ENCODE results near the gene KDM3A. TPM values are rescaled to one million over a fixed set of nuclear protein-coding genes. Genes with fewer than 3 reads are reported as not detected.

KDM3A gene
- total and polyA plus RNA-seq, 2 of the 8 experiments (the other 6 are each of a cell fraction or from before 2014, with no cell fraction given) = 15.8 to 29.2 TPM

GRCh38 chr2:86523491-86523890 lies 82.3 kb downstream of the KDM3A start:
- FAIRE-seq = no peak
- no peak overlapping the region for H2BK120ac ChIP-seq (replicated peaks; ENCODE audit: low read depth, low read length)
- no peak overlapping the region for H4K91ac ChIP-seq (replicated peaks; ENCODE audit: insufficient read length, low read length)
- no peaks in the 10 kb centered on the region for H3K23me2 ChIP-seq (ENCODE audit: low read depth, low read length)
- no peak overlapping the region for H3K56ac ChIP-seq (replicated peaks; ENCODE audit: insufficient read length, low read depth, low read length)
- H2BK12ac ChIP-seq (ENCODE audit: low read depth, low read length) = no peak overlapping the region
- no peak for DNase-seq (ENCODE audit: low read depth in 1 of 2, low spot score in 2 of 2)
- no peak overlapping the region for H3K14ac ChIP-seq (ENCODE audit: insufficient read length)
- H2BK15ac ChIP-seq (ENCODE audit: low read length) = no peak overlapping the region
- ChIA-PET CTCF (ENCODE audit: partially characterized antibody) (no interaction called here), POLR2A (ENCODE audit: partially characterized antibody) (no interaction called here)
- no peak overlapping the region for H2AK5ac ChIP-seq (ENCODE audit: low read depth, low read length)
- H3K4me3 ChIP-seq (ENCODE audit: extremely low read depth in 1 of 4, insufficient read depth in 2 of 4, low read depth in 3 of 4, low read length in 4 of 4) = no peak overlapping the region
- H3K4me1 ChIP-seq (replicated peaks in 1 of 4; ENCODE audit: control insufficient read depth in 3 of 4, insufficient read depth in 4 of 4, low read length in 3 of 4) = no peaks in the 10 kb centered on the region
- no peak overlapping the region for H3K4me2 ChIP-seq (ENCODE audit: insufficient read depth in 1 of 2, low read depth in 2 of 2, low read length in 2 of 2)
- no peaks in the 10 kb centered on the region for H4K20me1 ChIP-seq (replicated peaks in 1 of 2; ENCODE audit: control insufficient read depth in 1 of 2, insufficient read depth in 2 of 2, low read length in 2 of 2)
- H2BK20ac ChIP-seq (ENCODE audit: low read length) = no peak overlapping the region
- no peaks in the 10 kb centered on the region; a peak in 2 of 8 replicates for H3K36me3 ChIP-seq (ENCODE audit: control insufficient read depth in 2 of 4, insufficient read depth in 4 of 4, low read length in 3 of 4)
- no peak overlapping the region for H2BK5ac ChIP-seq (ENCODE audit: low read depth, low read length)
- no peak overlapping the region for H2AFZ ChIP-seq (ENCODE audit: low read length)
- H3K9ac ChIP-seq (replicated peaks in 1 of 4; ENCODE audit: extremely low read depth in 1 of 4, low read depth in 3 of 4, low read length in 3 of 4) = no peak overlapping the region
- H3K23ac ChIP-seq (ENCODE audit: insufficient read length) = no peak overlapping the region
- 0 out of 4 replicates have a peak, but pooled peaks cover 0 to 9% of the 10 kb centered on the region in 2 experiments for H3K9me3 ChIP-seq (ENCODE audit: insufficient read depth in 2 of 2, low read depth in 1 of 2, low read length in 1 of 2)
- no peaks in the 10 kb centered on the region for H3K79me1 ChIP-seq (ENCODE audit: low read depth, low read length)
- 88% methylated on average over 4 of the region's 4 CpGs; no CpG with 5 or more reads in 1 of the 2 experiments for WGBS, 2 experiments (ENCODE audit: extremely low coverage in 1 of 2, insufficient coverage in 1 of 2, insufficient read length in 1 of 2, insufficient replicate concordance in 2 of 2, low coverage in 1 of 2, low lambda C conversion rate in 2 of 2, missing lambda C conversion rate in 1 of 2)
- H3K79me2 ChIP-seq (ENCODE audit: control insufficient read depth in 1 of 2, insufficient read depth in 2 of 2, low read length in 2 of 2) = no peaks in the 10 kb centered on the region
- H3K27ac ChIP-seq (ENCODE audit: low read depth, low read length) = no peak overlapping the region
- no peak overlapping the region for H4K5ac ChIP-seq (ENCODE audit: insufficient read length, low read depth, low read length)
- H3K4ac ChIP-seq (replicated peaks; ENCODE audit: insufficient read length, low read depth, low read length) = no peak overlapping the region
- H4K8ac ChIP-seq (ENCODE audit: extremely low read depth, insufficient read depth, low read length) = no peak overlapping the region
- no peaks in the 10 kb centered on the region for H3K27me3 ChIP-seq (replicated peaks in 1 of 4; ENCODE audit: control insufficient read depth in 3 of 4, extremely low read depth in 1 of 4, insufficient read depth in 3 of 4, low read length in 3 of 4)
- no peak overlapping the region for H3K18ac ChIP-seq (ENCODE audit: extremely low read depth, low read length)
- TF ChIP-seq CHD2 (IDR thresholded peaks at IDR 0.05; ENCODE audit: low read length) = no peak
- no peak for TF ChIP-seq SP1 (IDR thresholded peaks at IDR 0.05; ENCODE audit: low read depth, low read length)
- no peak for TF ChIP-seq POLR2AphosphoS5 (IDR thresholded peaks at IDR 0.05; ENCODE audit: low read depth, low read length)
- no peak for TF ChIP-seq HDAC6 (IDR thresholded peaks at IDR 0.05; ENCODE audit: low read depth, low read length)
- no peak for TF ChIP-seq KDM4A (IDR thresholded peaks at IDR 0.05; ENCODE audit: low read depth, low read length, severe bottlenecking)
- TF ChIP-seq MAFK (IDR thresholded peaks at IDR 0.05; ENCODE audit: low read depth, low read length) = no peak
- no peak for TF ChIP-seq TEAD4 (IDR thresholded peaks at IDR 0.05; ENCODE audit: low read depth, low read length)
- no peak for TF ChIP-seq TCF12 (IDR thresholded peaks at IDR 0.05; ENCODE audit: low read depth, low read length)
- no peak for TF ChIP-seq HDAC2 (IDR thresholded peaks at IDR 0.05; ENCODE audit: borderline replicate concordance in 1 of 2, low read depth in 2 of 2, low read length in 2 of 2)
- no peak for TF ChIP-seq SRF (IDR thresholded peaks at IDR 0.05; ENCODE audit: low read depth, low read length)
- TF ChIP-seq ATF3 (IDR thresholded peaks at IDR 0.05; ENCODE audit: insufficient read depth, low read depth, low read length) = no peak
- TF ChIP-seq BACH1 (IDR thresholded peaks at IDR 0.05; ENCODE audit: low read length) = no peak
- no peak for TF ChIP-seq EGR1 (IDR thresholded peaks at IDR 0.05; ENCODE audit: borderline replicate concordance, low read depth, low read length)
- no peak for TF ChIP-seq RAD21 (IDR thresholded peaks at IDR 0.05 in 1 of 2, conservative IDR thresholded peaks at IDR 0.05 in 1 of 2; ENCODE audit: low read depth in 2 of 2, low read length in 2 of 2)
- TF ChIP-seq BCL11A (IDR thresholded peaks at IDR 0.05; ENCODE audit: low read depth in 2 of 2, low read length in 2 of 2) = no peak
